Left hindlimb (tissue), 1 donor: ENCODE results near the gene SLC36A4.
"Not testable (repeated sequence)": the region's sequence is repeated elsewhere in the genome, so short reads cannot be mapped to it uniquely, and the experiment has no call there.

Experiments used
- DNase-seq: peaks from one replicate; pipeline ENCODE4 v3.0.0-alpha.2; 2018

SLC36A4 gene

DNA sequence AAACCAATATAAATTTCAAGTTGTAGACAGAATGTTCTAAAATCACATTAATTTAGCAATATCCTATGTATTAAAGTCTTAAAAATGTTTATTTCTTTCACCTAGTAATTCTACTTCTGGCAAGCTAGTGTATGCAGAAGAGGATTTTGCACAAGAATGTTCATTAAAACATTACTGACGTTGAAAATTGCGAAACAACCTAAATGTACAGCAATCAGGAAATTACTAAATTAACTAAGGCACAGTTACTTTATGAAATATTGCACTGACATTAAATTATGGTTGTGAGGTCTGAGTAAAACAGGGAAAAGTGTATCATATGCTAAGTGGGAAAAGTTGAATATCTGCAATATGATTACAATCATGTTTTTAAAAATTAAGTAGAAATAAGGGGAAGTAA lies 4.1 kb downstream of the SLC36A4 start:
- no peak for DNase-seq

GRCh38 chr11:93192163-93192562 lies 5.6 kb downstream of the SLC36A4 start:
- no peak for DNase-seq

GRCh38 chr11:93189462-93189861 lies 8.3 kb downstream of the SLC36A4 start:
- DNase-seq = no peak

- no peak for DNase-seq
Measured at GRCh38 chr11:93188726-93189125, 9.1 kb downstream of the SLC36A4 start.

GRCh38 chr11:93187290-93187689 lies 10.5 kb downstream of the SLC36A4 start:
- DNase-seq = no peak

- DNase-seq = not testable (repeated sequence)
Measured at GRCh38 chr11:93177891-93178290, 19.9 kb downstream of the SLC36A4 start.

- DNase-seq = no peak
Measured at GRCh38 chr11:93169950-93170561, 27.7 kb downstream of the SLC36A4 start.

GRCh38 chr11:93169143-93169542 lies 28.6 kb downstream of the SLC36A4 start:
- DNase-seq = no peak

- DNase-seq = no peak
Measured at GRCh38 chr11:93166862-93167261, 30.9 kb downstream of the SLC36A4 start.

GRCh38 chr11:93166194-93166593 lies 31.6 kb downstream of the SLC36A4 start:
- no peak for DNase-seq

- DNase-seq = no peak
Measured at GRCh38 chr11:93160808-93161207, 37.0 kb downstream of the SLC36A4 start.

DNA sequence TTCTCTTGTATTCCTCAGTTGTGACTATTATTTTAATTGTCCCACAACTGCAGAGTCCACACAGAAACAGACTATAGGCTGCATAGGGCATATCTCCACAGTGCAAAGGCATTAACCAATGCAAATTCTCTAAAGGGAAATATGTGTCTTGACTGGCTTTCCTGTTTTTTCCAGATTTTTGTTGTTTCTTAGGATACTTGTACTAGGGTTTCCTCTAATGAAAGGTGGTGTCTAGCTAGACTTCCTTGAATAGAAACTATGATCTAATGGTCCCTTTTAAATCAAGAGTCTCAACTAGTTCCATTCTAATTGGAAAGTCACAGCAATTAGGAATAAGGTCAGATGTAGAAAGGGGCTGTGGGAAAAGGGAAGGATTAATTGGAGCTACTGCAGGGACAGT lies 37.6 kb downstream of the SLC36A4 start:
- no peak for DNase-seq

- DNase-seq = no peak
Measured at GRCh38 chr11:93159721-93160120, 38.1 kb downstream of the SLC36A4 start.

- DNase-seq = no peak
Measured at GRCh38 chr11:93155738-93156137, 42.1 kb downstream of the SLC36A4 start.

- no peak for DNase-seq
Measured at GRCh38 chr11:93145390-93145915, 52.3 kb downstream of the SLC36A4 start.

DNA sequence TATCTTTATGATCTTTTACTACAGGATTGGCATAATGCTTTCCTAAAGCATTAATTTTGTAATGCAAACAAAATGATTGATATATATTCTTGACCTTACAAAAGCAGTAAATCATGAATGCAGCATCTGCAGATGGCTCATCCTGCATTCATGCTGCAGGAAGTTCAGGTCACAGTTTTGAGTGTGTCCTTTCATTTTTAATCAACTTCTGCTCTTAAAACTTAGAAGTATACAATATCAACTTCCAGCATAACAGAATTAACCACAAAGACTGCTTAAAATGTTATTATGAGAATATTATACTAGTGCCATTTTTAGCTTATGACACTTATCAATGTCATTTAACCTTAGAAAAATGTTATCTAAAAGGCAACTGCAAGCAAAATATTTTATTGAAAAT lies 54.0 kb downstream of the SLC36A4 start:
- DNase-seq = no peak

DNA sequence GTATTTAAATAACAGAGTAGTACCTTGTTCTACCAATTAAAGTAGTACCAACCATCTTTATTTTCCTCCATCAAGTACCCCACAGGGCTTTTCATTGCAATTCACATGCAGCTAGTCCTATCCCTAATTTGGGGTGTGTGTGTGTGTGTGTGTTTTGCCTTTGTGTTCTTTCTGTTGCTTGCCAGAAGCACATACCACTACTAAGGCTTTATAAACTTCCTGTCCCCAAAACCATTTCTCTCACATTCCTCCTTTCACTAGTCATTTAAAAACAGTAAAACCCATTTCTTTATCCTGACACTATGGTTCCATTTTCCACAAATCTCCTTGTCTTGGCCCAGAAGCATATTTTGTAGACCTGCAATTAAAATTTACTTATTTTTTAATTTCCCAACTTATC lies 54.6 kb downstream of the SLC36A4 start:
- no peak for DNase-seq

GRCh38 chr11:93133488-93134109 lies 64.2 kb downstream of the SLC36A4 start:
- DNase-seq = no peak

- no peak for DNase-seq
Measured at GRCh38 chr11:93132836-93133235, 65.0 kb downstream of the SLC36A4 start.

DNA sequence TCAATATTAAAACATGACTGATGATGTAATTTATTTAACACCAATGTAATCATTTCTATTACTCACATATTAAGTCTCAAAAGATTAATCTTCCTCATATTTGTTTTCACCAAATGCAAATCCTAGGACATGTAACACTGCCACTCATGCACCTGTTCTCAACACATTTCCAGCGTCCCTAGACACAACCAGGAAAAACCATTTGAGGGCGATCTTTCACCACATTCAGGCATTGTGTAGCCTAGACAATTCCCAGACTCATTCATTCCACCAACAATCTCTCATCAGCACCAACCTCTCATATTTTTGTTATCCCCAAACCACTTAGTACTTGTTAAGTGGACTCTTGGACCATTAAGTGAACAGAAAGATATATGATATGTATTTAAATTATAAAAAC lies 66.1 kb downstream of the SLC36A4 start:
- no peak for DNase-seq

DNA sequence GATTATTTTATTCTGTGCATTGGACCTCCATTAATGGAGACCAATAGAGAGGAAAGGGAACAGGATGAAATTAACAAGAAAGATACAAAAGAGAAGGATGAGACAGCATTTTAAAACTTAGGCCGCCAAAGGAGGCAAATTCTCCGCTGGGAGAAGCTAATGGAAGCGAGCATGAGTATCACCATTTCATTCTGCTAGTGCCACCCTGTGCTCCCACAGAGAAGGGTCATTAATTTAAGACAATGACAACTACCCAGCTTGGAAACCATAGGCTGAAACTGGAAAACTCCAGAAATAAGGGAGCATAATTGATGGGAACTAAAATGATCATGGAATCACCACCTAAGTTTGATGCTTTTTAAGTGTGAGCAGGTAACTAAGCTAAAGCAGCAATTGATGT lies 69.2 kb downstream of the SLC36A4 start:
- no peak for DNase-seq

- DNase-seq = no peak
Measured at GRCh38 chr11:93123351-93123898, 74.4 kb downstream of the SLC36A4 start.

DNA sequence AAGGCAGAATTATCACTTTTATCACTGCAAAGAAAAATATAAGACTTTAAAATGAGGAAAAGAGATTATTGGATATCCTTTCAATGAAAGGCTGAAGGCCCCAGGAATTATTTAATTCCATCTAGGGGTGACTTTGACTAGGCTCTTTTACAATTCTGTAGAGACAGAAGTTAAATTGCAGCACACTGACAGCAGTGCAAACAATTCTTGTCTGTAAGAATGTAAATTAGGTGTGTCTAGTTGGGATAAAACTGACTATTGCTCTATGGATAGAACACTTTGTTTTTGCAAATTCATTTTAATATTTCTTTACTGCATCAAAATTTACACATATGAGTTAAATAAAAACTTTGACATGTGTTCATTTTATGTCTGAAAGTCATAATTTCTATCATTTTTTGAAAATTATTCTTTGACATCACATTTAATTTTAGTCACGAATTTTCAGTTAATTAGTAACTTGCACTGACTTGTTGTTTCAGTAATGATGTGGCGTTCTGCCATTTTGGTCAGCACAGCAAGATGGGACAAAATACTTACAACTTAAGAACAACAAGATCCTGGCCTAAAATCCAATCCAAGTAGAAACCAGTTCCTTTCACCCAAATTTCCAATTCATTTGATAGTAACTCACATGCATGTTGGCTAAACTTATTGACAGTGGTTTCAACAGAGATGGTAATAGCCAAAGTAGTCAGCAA lies 75.1 kb downstream of the SLC36A4 start:
- no peak for DNase-seq

GRCh38 chr11:93118276-93118675 lies 79.5 kb downstream of the SLC36A4 start:
- no peak for DNase-seq
